ENCODE measurements around the gene SEC22B.
"Not testable (repeated sequence)": the region's sequence is repeated elsewhere in the genome, so short reads cannot be mapped to it uniquely, and the experiment has no call there.

GRCh38 chr1:120111008-120111407, 65.3 kb downstream of the SEC22B start:
- TF ChIP-seq, protein P1, sequence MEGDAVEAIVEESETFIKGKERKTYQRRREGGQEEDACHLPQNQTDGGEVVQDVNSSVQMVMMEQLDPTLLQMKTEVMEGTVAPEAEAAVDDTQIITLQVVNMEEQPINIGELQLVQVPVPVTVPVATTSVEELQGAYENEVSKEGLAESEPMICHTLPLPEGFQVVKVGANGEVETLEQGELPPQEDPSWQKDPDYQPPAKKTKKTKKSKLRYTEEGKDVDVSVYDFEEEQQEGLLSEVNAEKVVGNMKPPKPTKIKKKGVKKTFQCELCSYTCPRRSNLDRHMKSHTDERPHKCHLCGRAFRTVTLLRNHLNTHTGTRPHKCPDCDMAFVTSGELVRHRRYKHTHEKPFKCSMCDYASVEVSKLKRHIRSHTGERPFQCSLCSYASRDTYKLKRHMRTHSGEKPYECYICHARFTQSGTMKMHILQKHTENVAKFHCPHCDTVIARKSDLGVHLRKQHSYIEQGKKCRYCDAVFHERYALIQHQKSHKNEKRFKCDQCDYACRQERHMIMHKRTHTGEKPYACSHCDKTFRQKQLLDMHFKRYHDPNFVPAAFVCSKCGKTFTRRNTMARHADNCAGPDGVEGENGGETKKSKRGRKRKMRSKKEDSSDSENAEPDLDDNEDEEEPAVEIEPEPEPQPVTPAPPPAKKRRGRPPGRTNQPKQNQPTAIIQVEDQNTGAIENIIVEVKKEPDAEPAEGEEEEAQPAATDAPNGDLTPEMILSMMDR (IDR thresholded peaks at IDR 0.05; ENCODE audit: low read depth, low read length): not testable (repeated sequence)
- TF ChIP-seq, protein P2, sequence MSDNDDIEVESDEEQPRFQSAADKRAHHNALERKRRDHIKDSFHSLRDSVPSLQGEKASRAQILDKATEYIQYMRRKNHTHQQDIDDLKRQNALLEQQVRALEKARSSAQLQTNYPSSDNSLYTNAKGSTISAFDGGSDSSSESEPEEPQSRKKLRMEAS (IDR thresholded peaks at IDR 0.05; ENCODE audit: low read depth, low read length): not testable (repeated sequence)
